NCI-H1417 treated with DMSO at 0.1 percent for 48 hours (cell line): ENCODE data around the gene TBC1D22A.
"Not testable (repeated sequence)": the region's sequence is repeated elsewhere in the genome, so short reads cannot be mapped to it uniquely, and the experiment has no call there.

ENCODE experiments used
- DNase-seq: peaks from one replicate; lab custom pipeline; 2025; lab: John Stamatoyannopoulos, UW

TBC1D22A gene

GRCh38 chr22:47102081-47102480 lies 339.6 kb downstream of the TBC1D22A start:
- no peak for DNase-seq

- DNase-seq = no peak
These were observed 340.2 kb downstream of the TBC1D22A start for GRCh38 chr22:47102648-47103047.

GRCh38 chr22:47105085-47105484 lies 342.6 kb downstream of the TBC1D22A start:
- no peak for DNase-seq

GRCh38 chr22:47106806-47107205 lies 344.4 kb downstream of the TBC1D22A start:
- no peak for DNase-seq

GRCh38 chr22:47107431-47107830 lies 345.0 kb downstream of the TBC1D22A start:
- no peak for DNase-seq

- DNase-seq = no peak
These were observed 348.5 kb downstream of the TBC1D22A start for GRCh38 chr22:47110817-47111443.

- DNase-seq = no peak
These were observed 349.5 kb downstream of the TBC1D22A start for GRCh38 chr22:47111626-47112581.

- no peak for DNase-seq
These were observed 350.1 kb downstream of the TBC1D22A start for GRCh38 chr22:47112582-47112965.

GRCh38 chr22:47112994-47113852 lies 350.8 kb downstream of the TBC1D22A start:
- no peak for DNase-seq

- DNase-seq = no peak
These were observed 351.5 kb downstream of the TBC1D22A start for GRCh38 chr22:47113853-47114415.

- DNase-seq = no peak
These were observed 352.5 kb downstream of the TBC1D22A start for GRCh38 chr22:47114813-47115517.

GRCh38 chr22:47115518-47115890 lies 353.1 kb downstream of the TBC1D22A start:
- DNase-seq = no peak

- no peak for DNase-seq
These were observed 353.5 kb downstream of the TBC1D22A start for GRCh38 chr22:47115921-47116320.

- DNase-seq = no peak
These were observed 354.2 kb downstream of the TBC1D22A start for GRCh38 chr22:47116426-47117341.

GRCh38 chr22:47117442-47117841 lies 355.0 kb downstream of the TBC1D22A start:
- DNase-seq = not testable (repeated sequence)

GRCh38 chr22:47119181-47119580 lies 356.7 kb downstream of the TBC1D22A start:
- no peak for DNase-seq

GRCh38 chr22:47120399-47120798 lies 357.9 kb downstream of the TBC1D22A start:
- no peak for DNase-seq

GRCh38 chr22:47121791-47122190 lies 359.3 kb downstream of the TBC1D22A start:
- DNase-seq = no peak

GRCh38 chr22:47122441-47123000 lies 360.1 kb downstream of the TBC1D22A start:
- DNase-seq = no peak
